ENCODE results near the gene HSPD1. TPM values are rescaled to one million over a fixed set of nuclear protein-coding genes. Genes with fewer than 3 reads are reported as not detected.
A peak's percentile ranks its signal among the peaks of the same experiment; 100 is the strongest.

Gene HSPD1
- total RNA-seq, 2 experiments from 2014 or later: 154 to 157 TPM

GRCh38 chr2:197515315-197515738 is 15.7 kb upstream of the HSPD1 start:
- CTCF ChIA-PET: interaction anchor here (1.6 kb wide), 1 partner anchor 9 kb away, joined by 5 read pairs; no protein-coding TSS in a partner anchor
- intact Hi-C loops (cut with DNase I, micrococcal nuclease): loop anchor here (1.0 to 5.0 kb wide), 4 partner anchors 15 to 192 kb away; partner anchors contain the start of genes COQ10B (in 1 of the 2), HSPE1 (in 1 of the 2) and MARS2 (in 1 of the 2)
- Histone ChIP-seq H3K4me3 (ENCODE audit: low read length) (peak overlapping the region; percentile 77), H3K27ac (ENCODE audit: low read depth in 1 of 2, low read length in 2 of 2) (peak overlapping the region; percentile 86 to 91), H3K27me3 (ENCODE audit: control insufficient read depth in 1 of 2, insufficient read depth in 2 of 2, low read length in 2 of 2) (no peaks in the 10 kb centered on the region), H3K36me3 (ENCODE audit: insufficient read depth, low read length) (peaks cover 7% of the 10 kb centered on the region), H3K9me3 (ENCODE audit: control insufficient read depth in 1 of 2, insufficient read depth in 1 of 2, low read length in 2 of 2) (no peaks in the 10 kb centered on the region), H3K4me1 (ENCODE audit: insufficient read depth, low read length) (peaks cover 22% of the 10 kb centered on the region)
- Mint-ChIP-seq H3K4me3 (peak overlapping the region; percentile 98), H3K27ac (peak overlapping the region; percentile 89), H3K4me1 (ENCODE audit: low read depth) (peaks cover 41% of the 10 kb centered on the region), H3K36me3 (ENCODE audit: low read depth) (peaks cover 25% of the 10 kb centered on the region), H3K9me3 (no peaks in the 10 kb centered on the region), H3K27me3 (no peaks in the 10 kb centered on the region)
- DNase-seq (peak in 4 of 14 experiments; percentile 13 to 82 (median 66)), ATAC-seq (ENCODE audit: poor library complexity) (peak; percentile 8)
- no peak for TF ChIP-seq CTCF (IDR thresholded peaks at IDR 0.05)
- POLR2A ChIA-PET: interaction anchor here (1.0 to 7.5 kb wide), 11 partner anchors 9 to 190 kb away, joined by 3 to 219 read pairs (median 11); partner anchors contain the start of genes COQ10B, HSPD1, HSPE1 and MARS2

GRCh38 chr2:197514754-197515153 is 15.1 kb upstream of the HSPD1 start:
- Histone ChIP-seq H3K36me3 (ENCODE audit: insufficient read depth, low read length) (peaks cover 3% of the 10 kb centered on the region), H3K9me3 (ENCODE audit: control insufficient read depth in 1 of 2, insufficient read depth in 1 of 2, low read length in 2 of 2) (no peaks in the 10 kb centered on the region), H3K4me1 (ENCODE audit: insufficient read depth, low read length) (peaks cover 22% of the 10 kb centered on the region), H3K4me3 (ENCODE audit: low read length) (peak overlapping the region; percentile 77), H3K27ac (ENCODE audit: low read depth in 1 of 2, low read length in 2 of 2) (peak overlapping the region; percentile 86 to 91), H3K27me3 (ENCODE audit: control insufficient read depth in 1 of 2, insufficient read depth in 2 of 2, low read length in 2 of 2) (no peaks in the 10 kb centered on the region)
- peaks cover 21% of the 10 kb centered on the region for H3K36me3 Mint-ChIP-seq (ENCODE audit: low read depth)
- no peak for TF ChIP-seq CTCF (IDR thresholded peaks at IDR 0.05)
- ChIA-PET POLR2A (interaction anchor here (2.1 to 7.5 kb wide), 6 partner anchors 8 to 191 kb away, joined by 6 to 219 read pairs (median 34); partner anchors contain the start of genes COQ10B, HSPD1, HSPE1 and MARS2), CTCF (interaction anchor here (1.6 kb wide), 1 partner anchor 8 kb away, joined by 5 read pairs; no protein-coding TSS in a partner anchor)
- intact Hi-C loops (cut with DNase I, micrococcal nuclease): loop anchor here (1.0 to 5.0 kb wide), 5 partner anchors 13 to 193 kb away; partner anchors contain the start of genes COQ10B (in 1 of the 2), HSPE1 (in 1 of the 2) and MARS2 (in 1 of the 2)
- DNase-seq (peak in 3 of 14 experiments; percentile 33 to 37 (median 36)), ATAC-seq (ENCODE audit: poor library complexity) (no peak)
- H3K27me3 Mint-ChIP-seq: no peaks in the 10 kb centered on the region
- peak overlapping the region; percentile 98 for H3K4me3 Mint-ChIP-seq
- no peaks in the 10 kb centered on the region for H3K9me3 Mint-ChIP-seq
- peak overlapping the region; percentile 89 for H3K27ac Mint-ChIP-seq
- peaks cover 38% of the 10 kb centered on the region for H3K4me1 Mint-ChIP-seq (ENCODE audit: low read depth)

DNA sequence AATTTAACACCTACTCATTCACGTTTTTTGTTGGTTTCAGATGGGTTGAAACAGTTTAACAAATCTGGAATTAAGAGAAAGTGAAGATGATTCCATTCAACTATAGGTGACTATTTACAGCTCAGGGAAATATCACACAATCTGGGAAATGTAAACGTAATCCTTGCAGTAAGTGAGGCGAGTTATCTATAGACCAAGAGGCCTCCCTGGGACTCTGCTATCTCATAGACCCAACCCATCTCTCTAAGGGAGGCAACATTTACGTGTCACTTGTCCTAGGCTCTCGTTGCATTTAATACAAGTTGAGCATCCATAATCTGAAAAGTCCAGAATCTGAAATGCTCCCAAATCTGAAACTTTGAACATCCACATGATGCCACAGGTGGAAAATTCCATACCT is 14.3 kb upstream of the HSPD1 start:
- intact Hi-C loops (cut with DNase I, micrococcal nuclease): loop anchor here in 1 of 2 experiments (1.0 kb wide), 1 partner anchor 13 kb away; no protein-coding TSS in a partner anchor
- no peak for TF ChIP-seq CTCF (IDR thresholded peaks at IDR 0.05)
- Mint-ChIP-seq H3K4me1 (ENCODE audit: low read depth) (peaks cover 30% of the 10 kb centered on the region), H3K4me3 (no peak overlapping the region), H3K27me3 (no peaks in the 10 kb centered on the region), H3K9me3 (no peaks in the 10 kb centered on the region), H3K36me3 (ENCODE audit: low read depth) (peaks cover 13% of the 10 kb centered on the region), H3K27ac (peak overlapping the region; percentile 27)
- ATAC-seq (ENCODE audit: poor library complexity) (no peak), DNase-seq (no peak)
- Histone ChIP-seq H3K9me3 (ENCODE audit: control insufficient read depth in 1 of 2, insufficient read depth in 1 of 2, low read length in 2 of 2) (no peaks in the 10 kb centered on the region), H3K27me3 (ENCODE audit: control insufficient read depth in 1 of 2, insufficient read depth in 2 of 2, low read length in 2 of 2) (no peaks in the 10 kb centered on the region), H3K27ac (ENCODE audit: low read depth in 1 of 2, low read length in 2 of 2) (no peak overlapping the region), H3K4me1 (ENCODE audit: insufficient read depth, low read length) (peaks cover 22% of the 10 kb centered on the region), H3K4me3 (ENCODE audit: low read length) (no peak overlapping the region), H3K36me3 (ENCODE audit: insufficient read depth, low read length) (peaks cover 3% of the 10 kb centered on the region)
- CTCF ChIA-PET: interaction anchor here (2.2 kb wide), 1 partner anchor 12 kb away, joined by 7 read pairs; no protein-coding TSS in a partner anchor
- POLR2A ChIA-PET: interaction anchor here (7.5 kb wide), 1 partner anchor 15 kb away, joined by 219 read pairs; the partner anchor contains the start of genes HSPD1 and HSPE1

Measured in CD4-positive, alpha-beta T cell (primary cell).